Measurements from ENCODE around the gene MED22.
"Not testable (repeated sequence)": the region's sequence is repeated elsewhere in the genome, so short reads cannot be mapped to it uniquely, and the experiment has no call there.

The MED22 gene

DNA sequence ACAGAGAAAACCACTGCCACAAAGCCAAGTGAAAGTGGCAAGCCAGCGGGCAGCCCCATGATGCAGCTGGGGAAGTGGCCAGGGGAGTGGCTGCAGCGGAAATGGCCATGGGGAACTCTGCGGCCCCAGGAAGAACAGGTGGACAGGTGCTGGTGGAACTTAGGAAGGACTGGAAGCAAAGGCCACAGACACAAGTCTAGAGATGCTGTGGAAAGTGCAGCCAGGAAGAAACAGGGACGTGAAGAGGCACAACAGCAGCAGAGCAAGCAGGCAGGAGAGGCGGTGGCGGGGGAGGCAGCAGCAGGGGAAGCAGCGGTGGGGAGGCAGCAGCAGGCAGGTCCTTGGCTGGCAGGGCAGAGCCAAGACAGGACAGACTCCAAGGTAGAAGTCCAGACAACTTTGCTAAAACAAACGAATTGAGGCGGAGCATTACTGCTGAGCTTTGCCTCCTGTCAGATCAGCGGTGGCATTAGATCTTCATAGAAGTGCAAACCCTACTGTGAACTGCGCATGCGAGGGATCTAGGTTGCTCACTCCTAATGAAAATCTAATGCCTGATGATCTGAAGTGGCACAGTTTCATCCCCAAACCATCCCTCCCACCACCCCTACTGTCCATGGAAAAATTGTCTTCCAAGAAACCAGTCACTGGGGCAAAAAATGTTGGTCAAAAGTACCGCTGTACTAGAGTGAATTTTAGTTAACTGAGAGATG lies 23.8 kb downstream of the MED22 start:
- no peak for DNase-seq (ENCODE audit: low read depth, low spot score)
- Histone ChIP-seq H3K4me1 (ENCODE audit: insufficient read depth, insufficient read length) (peaks cover 4% of the 10 kb centered on the region), H3K4me3 (ENCODE audit: insufficient read length, low read depth) (no peak overlapping the region), H3K9ac (ENCODE audit: insufficient read length, low read depth) (no peak overlapping the region), H3K9me3 (ENCODE audit: insufficient read depth, low read length) (peaks cover 11% of the 10 kb centered on the region; the same call in 1 of the 2 replicates), H3K27me3 (ENCODE audit: insufficient read depth, insufficient read length) (no peaks in the 10 kb centered on the region), H3K36me3 (ENCODE audit: insufficient read depth, insufficient read length, low read length) (no peaks in the 10 kb centered on the region)
- TF ChIP-seq YY1 (IDR thresholded peaks at IDR 0.05; ENCODE audit: insufficient read depth, insufficient read length) (no peak), SUZ12 (IDR thresholded peaks at IDR 0.05; ENCODE audit: extremely low read depth, insufficient read depth, insufficient read length) (no peak), ZNF274 (IDR thresholded peaks at IDR 0.05; ENCODE audit: low read depth, low read length) (no peak)

DNA sequence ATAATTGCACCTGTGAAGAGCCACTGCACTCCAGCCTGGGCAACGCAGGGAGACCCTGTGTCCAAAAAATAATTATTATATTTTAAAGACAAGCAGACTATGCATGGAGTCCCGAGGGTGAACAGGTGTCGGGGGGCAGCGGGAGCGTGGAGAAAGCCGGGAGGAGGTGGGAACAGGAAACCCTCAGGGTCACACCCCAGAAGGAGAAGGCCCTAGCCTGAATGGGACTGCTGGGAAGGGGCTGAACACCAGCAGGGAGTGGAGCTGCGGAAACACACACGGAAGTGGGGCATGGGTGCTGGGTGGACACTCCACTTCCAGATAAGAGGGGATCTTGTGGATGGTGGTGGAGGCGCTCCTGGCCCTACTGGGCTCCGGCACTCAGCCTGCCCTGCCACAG lies 24.7 kb downstream of the MED22 start:
- H3K36me3 ChIP-seq (ENCODE audit: insufficient read depth, insufficient read length, low read length) = no peaks in the 10 kb centered on the region
- H3K4me1 ChIP-seq (ENCODE audit: insufficient read depth, insufficient read length) = peaks cover 4% of the 10 kb centered on the region
- TF ChIP-seq ZNF274 (IDR thresholded peaks at IDR 0.05; ENCODE audit: low read depth, low read length) (no peak), YY1 (IDR thresholded peaks at IDR 0.05; ENCODE audit: insufficient read depth, insufficient read length) (no peak), SUZ12 (IDR thresholded peaks at IDR 0.05; ENCODE audit: extremely low read depth, insufficient read depth, insufficient read length) (no peak)
- H3K9me3 ChIP-seq (ENCODE audit: insufficient read depth, low read length) = peaks cover 11% of the 10 kb centered on the region; the same call in 1 of the 2 replicates
- DNase-seq (ENCODE audit: low read depth, low spot score) = no peak
- no peak overlapping the region for H3K9ac ChIP-seq (ENCODE audit: insufficient read length, low read depth)
- H3K4me3 ChIP-seq (ENCODE audit: insufficient read length, low read depth) = no peak overlapping the region
- no peaks in the 10 kb centered on the region for H3K27me3 ChIP-seq (ENCODE audit: insufficient read depth, insufficient read length)

DNA sequence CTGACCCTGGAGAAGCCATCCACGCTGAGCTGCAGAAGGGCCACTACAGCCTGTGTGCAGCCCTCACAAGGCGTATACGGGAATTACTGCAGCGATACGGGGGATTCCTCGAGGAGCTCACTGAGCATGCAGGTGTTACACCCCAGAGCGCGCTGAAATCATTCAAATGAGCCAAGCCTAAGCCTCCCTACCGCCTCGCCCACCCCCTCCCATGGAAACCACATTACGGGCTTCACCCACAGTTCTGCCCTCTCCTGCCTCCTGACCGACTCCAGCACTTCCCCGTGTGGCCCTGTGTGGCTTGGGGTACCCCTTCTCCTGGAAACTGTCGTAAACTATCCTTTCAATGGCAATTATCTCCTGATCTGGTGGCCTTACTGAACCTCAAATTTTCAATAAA lies 25.2 kb downstream of the MED22 start:
- Histone ChIP-seq H3K9me3 (ENCODE audit: insufficient read depth, low read length) (peaks cover 8% of the 10 kb centered on the region; the same call in 1 of the 2 replicates), H3K27me3 (ENCODE audit: insufficient read depth, insufficient read length) (no peaks in the 10 kb centered on the region), H3K4me1 (ENCODE audit: insufficient read depth, insufficient read length) (peaks cover 4% of the 10 kb centered on the region), H3K4me3 (ENCODE audit: insufficient read length, low read depth) (no peak overlapping the region), H3K9ac (ENCODE audit: insufficient read length, low read depth) (no peak overlapping the region), H3K36me3 (ENCODE audit: insufficient read depth, insufficient read length, low read length) (no peaks in the 10 kb centered on the region)
- no peak for DNase-seq (ENCODE audit: low read depth, low spot score)
- TF ChIP-seq YY1 (IDR thresholded peaks at IDR 0.05; ENCODE audit: insufficient read depth, insufficient read length) = no peak

DNA sequence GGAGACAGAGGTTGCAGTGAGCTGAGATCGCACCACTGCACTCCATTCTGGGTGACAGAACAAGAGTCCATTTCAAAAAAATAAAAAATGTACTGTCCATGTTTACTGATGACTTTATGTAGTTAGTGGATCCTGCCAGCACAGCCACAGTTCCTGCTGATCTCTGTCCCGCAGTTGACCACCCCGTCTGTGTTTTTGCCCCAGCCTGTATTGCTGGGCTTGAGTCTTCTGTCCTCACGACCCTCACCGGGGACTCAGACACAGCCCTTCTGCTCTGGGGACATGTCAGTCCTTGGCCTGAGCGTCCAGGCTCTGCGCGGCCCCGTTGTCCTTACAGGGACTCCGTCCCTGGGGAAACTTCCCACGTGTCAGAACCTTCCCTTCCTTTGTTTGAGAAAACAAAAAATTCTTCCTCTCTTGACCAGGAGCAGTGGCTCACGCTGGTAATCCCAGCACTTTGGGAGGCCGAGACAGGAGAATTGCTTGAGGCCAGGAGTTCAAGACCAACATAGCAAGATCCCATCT lies 26.5 kb downstream of the MED22 start:
- no peaks in the 10 kb centered on the region for H3K27me3 ChIP-seq (ENCODE audit: insufficient read depth, insufficient read length)
- peaks cover 4% of the 10 kb centered on the region for H3K4me1 ChIP-seq (ENCODE audit: insufficient read depth, insufficient read length)
- H3K36me3 ChIP-seq (ENCODE audit: insufficient read depth, insufficient read length, low read length) = no peaks in the 10 kb centered on the region
- no peak for DNase-seq (ENCODE audit: low read depth, low spot score)
- H3K9ac ChIP-seq (ENCODE audit: insufficient read length, low read depth) = no peak overlapping the region
- H3K4me3 ChIP-seq (ENCODE audit: insufficient read length, low read depth) = no peak overlapping the region
- TF ChIP-seq SUZ12 (IDR thresholded peaks at IDR 0.05; ENCODE audit: extremely low read depth, insufficient read depth, insufficient read length) (no peak), ZNF274 (IDR thresholded peaks at IDR 0.05; ENCODE audit: low read depth, low read length) (no peak), YY1 (IDR thresholded peaks at IDR 0.05; ENCODE audit: insufficient read depth, insufficient read length) (no peak)
- peaks cover 8% of the 10 kb centered on the region; the same call in 1 of the 2 replicates for H3K9me3 ChIP-seq (ENCODE audit: insufficient read depth, low read length)

DNA sequence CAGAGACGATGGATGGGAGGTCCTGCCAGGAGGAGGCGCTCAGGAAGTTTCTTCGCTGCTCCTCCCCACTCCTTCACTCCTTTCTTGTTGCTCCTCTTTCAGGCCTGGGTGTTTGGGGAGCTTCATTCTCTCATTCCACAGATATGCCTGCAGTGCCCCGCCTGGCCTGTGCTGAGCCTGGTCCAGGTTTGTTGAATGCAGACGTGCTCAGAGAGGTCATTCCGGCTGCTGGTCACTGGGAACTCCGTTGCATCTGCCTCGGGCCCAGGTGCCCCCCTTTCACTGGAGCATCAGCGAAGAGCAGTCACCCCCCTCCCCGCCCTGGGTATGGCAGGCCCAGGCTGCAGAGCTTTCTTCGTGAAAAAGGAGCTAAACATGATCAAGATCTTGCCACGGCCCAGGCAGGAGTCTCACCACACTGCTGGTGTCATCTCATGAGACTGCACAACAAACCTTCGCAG lies 27.5 kb downstream of the MED22 start:
- DNase-seq (ENCODE audit: low read depth, low spot score) = no peak
- TF ChIP-seq ZNF274 (IDR thresholded peaks at IDR 0.05; ENCODE audit: low read depth, low read length) = no peak
- TF ChIP-seq YY1 (IDR thresholded peaks at IDR 0.05; ENCODE audit: insufficient read depth, insufficient read length) = no peak
- no peak for TF ChIP-seq SUZ12 (IDR thresholded peaks at IDR 0.05; ENCODE audit: extremely low read depth, insufficient read depth, insufficient read length)
- peaks cover 8% of the 10 kb centered on the region; the same call in 1 of the 2 replicates for H3K9me3 ChIP-seq (ENCODE audit: insufficient read depth, low read length)
- no peaks in the 10 kb centered on the region for H3K27me3 ChIP-seq (ENCODE audit: insufficient read depth, insufficient read length)
- no peak overlapping the region for H3K4me3 ChIP-seq (ENCODE audit: insufficient read length, low read depth)
- no peaks in the 10 kb centered on the region for H3K36me3 ChIP-seq (ENCODE audit: insufficient read depth, insufficient read length, low read length)
- H3K9ac ChIP-seq (ENCODE audit: insufficient read length, low read depth) = no peak overlapping the region
- H3K4me1 ChIP-seq (ENCODE audit: insufficient read depth, insufficient read length) = peaks cover 4% of the 10 kb centered on the region

DNA sequence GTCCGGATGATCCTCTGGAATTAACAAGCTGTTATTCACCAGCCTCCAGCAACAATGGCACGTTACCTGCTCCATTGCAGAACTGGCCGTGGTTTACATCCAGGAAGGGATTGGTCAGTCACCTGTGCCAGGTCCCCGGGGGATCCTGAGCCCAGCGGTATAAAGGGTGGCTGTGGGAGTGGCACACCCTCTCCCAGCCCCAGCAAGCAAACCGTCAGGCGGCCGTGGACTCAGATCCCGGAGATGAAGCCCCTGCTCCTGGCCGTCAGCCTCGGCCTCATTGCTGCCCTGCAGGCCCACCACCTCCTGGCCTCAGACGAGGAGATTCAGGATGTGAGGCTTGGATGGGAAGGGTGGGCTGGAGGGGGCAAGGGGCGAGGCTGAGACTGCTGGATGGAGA lies 30.4 kb downstream of the MED22 start:
- not testable (repeated sequence) for H3K4me1 ChIP-seq (ENCODE audit: insufficient read depth, insufficient read length); H3K9me3 ChIP-seq (ENCODE audit: insufficient read depth, low read length); H3K27me3 ChIP-seq (ENCODE audit: insufficient read depth, insufficient read length); DNase-seq (ENCODE audit: low read depth, low spot score); H3K9ac ChIP-seq (ENCODE audit: insufficient read length, low read depth); H3K36me3 ChIP-seq (ENCODE audit: insufficient read depth, insufficient read length, low read length); H3K4me3 ChIP-seq (ENCODE audit: insufficient read length, low read depth)

DNA sequence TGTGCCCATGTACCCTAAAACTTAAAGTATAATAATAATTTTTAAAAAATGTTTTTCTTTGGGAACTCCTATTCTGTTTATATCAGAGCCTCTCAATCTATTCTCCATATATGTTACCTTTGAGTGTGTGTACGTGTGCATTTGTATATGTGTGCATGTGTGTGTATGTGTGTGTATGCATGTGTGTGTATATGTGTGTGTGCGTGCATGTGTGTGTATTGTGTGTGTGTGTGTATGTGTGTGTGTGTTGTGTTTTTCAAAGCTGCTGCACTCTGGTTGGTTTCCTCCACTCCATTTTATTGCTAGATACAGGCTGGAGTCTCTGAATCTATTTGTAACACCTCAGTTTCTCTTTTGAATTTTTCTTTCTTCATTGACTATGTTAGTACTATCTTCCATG lies 31.9 kb downstream of the MED22 start:
- Histone ChIP-seq H3K4me3 (ENCODE audit: insufficient read length, low read depth) (no peak overlapping the region), H3K4me1 (ENCODE audit: insufficient read depth, insufficient read length) (peaks cover 4% of the 10 kb centered on the region), H3K27me3 (ENCODE audit: insufficient read depth, insufficient read length) (no peaks in the 10 kb centered on the region), H3K36me3 (ENCODE audit: insufficient read depth, insufficient read length, low read length) (no peaks in the 10 kb centered on the region), H3K9ac (ENCODE audit: insufficient read length, low read depth) (no peak overlapping the region), H3K9me3 (ENCODE audit: insufficient read depth, low read length) (no peaks in the 10 kb centered on the region)
- TF ChIP-seq ZNF274 (IDR thresholded peaks at IDR 0.05; ENCODE audit: low read depth, low read length) (no peak), SUZ12 (IDR thresholded peaks at IDR 0.05; ENCODE audit: extremely low read depth, insufficient read depth, insufficient read length) (no peak), YY1 (IDR thresholded peaks at IDR 0.05; ENCODE audit: insufficient read depth, insufficient read length) (no peak)
- no peak for DNase-seq (ENCODE audit: low read depth, low spot score)
